GM12873 (cell line): Measurements from ENCODE around the gene ANAPC5.

Experiments
- TF ChIP-seq, protein P1 (sequence below): IDR thresholded peaks from 2 replicates; pipeline ENCODE4 v1.5.1; 2012; ENCODE audit warnings: low read depth, mild to moderate bottlenecking, moderate library complexity, low read length, control low read depth; ENCODE audit not compliant: insufficient read depth; ENCODE audit errors: missing control alignments

Gene ANAPC5

DNA sequence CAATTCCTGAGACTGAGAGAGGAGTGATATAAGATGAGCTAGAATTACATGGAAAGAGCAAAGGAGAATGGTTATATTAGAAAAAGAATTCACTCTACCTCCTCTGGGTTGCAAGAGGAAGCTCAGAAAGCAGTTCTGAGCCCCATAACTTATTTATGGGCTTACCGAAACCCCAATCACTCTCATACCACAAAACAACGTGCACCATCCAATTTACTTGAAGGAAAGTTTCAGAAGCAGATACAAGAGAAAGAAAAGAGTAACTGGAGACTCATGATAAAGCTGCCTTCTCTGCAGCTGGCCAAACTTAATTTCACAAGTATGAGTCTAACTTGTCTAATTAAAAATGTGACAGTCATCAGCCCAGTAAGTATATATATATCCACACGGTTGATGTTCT is 28.3 kb downstream of the ANAPC5 start:
- TF ChIP-seq, protein P1, sequence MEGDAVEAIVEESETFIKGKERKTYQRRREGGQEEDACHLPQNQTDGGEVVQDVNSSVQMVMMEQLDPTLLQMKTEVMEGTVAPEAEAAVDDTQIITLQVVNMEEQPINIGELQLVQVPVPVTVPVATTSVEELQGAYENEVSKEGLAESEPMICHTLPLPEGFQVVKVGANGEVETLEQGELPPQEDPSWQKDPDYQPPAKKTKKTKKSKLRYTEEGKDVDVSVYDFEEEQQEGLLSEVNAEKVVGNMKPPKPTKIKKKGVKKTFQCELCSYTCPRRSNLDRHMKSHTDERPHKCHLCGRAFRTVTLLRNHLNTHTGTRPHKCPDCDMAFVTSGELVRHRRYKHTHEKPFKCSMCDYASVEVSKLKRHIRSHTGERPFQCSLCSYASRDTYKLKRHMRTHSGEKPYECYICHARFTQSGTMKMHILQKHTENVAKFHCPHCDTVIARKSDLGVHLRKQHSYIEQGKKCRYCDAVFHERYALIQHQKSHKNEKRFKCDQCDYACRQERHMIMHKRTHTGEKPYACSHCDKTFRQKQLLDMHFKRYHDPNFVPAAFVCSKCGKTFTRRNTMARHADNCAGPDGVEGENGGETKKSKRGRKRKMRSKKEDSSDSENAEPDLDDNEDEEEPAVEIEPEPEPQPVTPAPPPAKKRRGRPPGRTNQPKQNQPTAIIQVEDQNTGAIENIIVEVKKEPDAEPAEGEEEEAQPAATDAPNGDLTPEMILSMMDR: no peak

DNA sequence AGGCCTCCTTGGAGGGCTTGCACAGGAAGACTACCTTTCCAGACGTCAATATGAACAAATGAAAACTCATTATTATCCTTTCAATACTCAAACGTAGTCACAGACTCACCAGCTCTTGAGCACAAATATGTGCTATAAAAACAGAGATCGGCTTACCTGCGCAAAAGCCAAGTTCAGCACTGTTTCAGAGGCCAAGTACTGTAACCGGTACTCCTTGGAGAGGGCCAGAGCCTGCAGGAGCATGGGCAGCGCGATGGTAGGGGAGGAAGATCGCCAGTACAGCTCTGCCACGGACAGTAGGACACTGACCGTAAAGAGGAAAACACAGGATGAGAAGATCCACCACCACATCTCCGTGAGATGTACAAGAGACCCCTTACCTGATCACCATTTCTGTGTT is 34.1 kb downstream of the ANAPC5 start:
- TF ChIP-seq, protein P1: no peak

DNA sequence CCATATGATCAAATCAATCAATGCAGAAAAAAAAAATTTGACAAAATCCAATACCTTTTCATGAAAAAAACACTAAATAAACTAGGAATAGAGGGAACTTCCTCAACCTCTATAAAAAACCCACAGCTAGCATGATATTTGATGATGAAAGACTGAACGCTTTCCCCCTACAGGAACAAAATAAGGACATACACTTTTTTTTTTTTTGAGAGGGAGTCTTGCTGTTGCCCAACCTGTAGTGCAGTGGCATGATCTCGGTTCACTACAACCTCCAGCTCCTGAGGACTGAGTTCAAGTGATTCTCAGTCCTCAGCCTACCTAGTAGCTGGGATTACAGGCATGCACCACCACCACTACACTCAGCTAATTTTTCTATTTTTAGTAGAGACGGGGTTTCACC is 37.8 kb downstream of the ANAPC5 start:
- TF ChIP-seq, protein P1: no peak

DNA sequence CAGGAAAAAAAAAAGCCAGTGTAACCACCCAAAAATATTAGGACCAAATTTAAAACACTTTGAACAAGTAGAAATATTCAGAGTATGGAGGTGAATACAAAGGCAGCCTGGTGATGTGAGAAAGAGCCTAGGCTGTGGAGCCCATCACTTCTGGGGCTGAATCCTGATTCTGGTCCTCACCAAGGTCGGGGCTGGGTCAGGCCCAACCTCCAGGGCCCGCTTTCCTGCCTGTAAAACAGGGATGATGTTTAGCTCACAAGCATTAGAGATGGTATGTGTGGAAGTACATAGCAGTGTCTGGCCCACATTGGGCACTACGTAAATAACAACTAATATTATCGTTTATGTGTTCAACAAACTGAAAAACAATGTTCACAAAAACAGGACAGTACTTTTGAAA is 47.9 kb downstream of the ANAPC5 start:
- TF ChIP-seq, protein P1: no peak

DNA sequence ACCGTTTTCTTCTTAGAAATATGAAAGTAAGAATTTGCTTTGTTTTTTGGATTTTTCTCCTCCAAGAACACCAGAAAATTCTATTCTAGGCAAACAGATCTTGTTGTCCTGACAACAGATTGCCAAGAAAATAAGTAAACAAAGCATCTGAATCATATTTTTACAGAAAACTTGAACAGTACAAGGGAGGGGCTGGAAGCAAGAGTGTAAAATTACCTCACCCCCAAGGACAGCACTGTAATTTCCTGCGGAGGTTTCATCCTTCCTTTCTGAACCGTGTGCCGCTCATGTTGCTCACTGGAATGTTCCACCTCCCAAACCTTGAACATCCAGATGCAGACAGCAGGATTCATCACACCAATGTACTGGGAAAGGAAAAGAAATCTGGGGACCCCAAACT is 50.3 kb downstream of the ANAPC5 start:
- TF ChIP-seq, protein P1: no peak

DNA sequence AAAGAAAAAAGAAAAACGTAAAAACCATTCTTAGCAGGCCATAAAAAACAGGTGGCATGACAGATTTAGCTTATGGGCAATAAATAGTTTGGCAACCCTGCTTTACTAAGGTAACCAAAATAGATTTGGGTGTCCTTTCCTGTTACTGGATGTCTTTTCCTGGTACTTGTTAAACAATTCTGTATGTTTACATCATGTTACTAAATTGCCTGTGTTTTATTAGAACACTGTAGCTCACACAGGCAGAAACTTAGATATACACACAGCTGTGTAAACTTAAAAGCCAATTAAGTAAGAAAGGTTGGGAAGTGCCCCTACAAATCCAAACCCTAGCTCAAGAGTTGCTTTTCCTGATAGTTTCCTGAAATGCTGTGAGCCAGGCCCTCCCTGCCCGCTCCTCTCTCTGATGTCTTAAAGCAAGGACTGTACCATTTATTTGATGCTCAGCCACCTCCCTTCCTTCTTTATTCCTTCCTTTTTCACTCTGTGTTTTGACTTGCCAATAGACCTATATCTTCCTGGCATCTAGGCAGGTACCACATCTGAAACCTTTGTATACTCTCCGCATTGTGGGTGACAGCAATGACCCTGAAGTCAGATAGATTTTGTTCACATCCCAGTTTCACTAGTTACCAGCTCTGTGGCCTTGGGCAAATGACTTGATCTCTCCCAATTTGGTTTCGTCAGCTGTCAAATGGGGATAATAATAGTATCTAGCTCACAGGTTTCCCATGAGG is 52.0 kb downstream of the ANAPC5 start:
- TF ChIP-seq, protein P1: no peak

DNA sequence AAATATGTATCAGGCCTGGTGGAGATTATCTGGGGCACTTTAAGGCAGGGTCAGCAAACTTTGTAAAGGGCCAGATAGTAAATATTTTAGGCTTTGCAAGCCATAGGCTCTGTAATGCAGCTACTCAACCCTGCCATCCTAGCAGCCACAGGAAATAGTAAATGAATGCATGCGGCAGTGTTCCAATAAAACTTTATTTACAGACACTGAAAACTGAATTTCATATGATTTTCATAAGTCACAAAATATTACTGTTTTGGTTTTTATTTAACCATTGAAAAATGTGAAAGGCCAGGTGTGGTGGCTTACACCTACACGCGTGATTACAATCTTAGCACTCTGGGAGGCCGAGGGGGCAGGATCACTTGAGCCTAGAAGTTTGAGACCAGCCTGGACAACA is 52.5 kb downstream of the ANAPC5 start:
- TF ChIP-seq, protein P1: no peak
